HL-60 (cell line): Measurements from ENCODE around the gene EGR4.

Experiments
- DNase-seq, 2 experiments: peaks; one replicate each; pipeline ENCODE4 v3.0.0-alpha.2; 2010 to 2020; ENCODE audit warnings: low read depth in 1 of 2, low spot score in 1 of 2
- H3K27ac ChIP-seq: fragments of 250-450 bp; sonication (Bioruptor Pico); replicated peaks from 2 replicates; pipeline ENCODE4 v1.5.1; 2020; ENCODE audit warnings: mild to moderate bottlenecking, moderate library complexity
- H3K27me3 ChIP-seq: fragments of 250-450 bp; sonication (Bioruptor Pico); 2 replicates; pipeline ENCODE4 v1.5.1; 2021; ENCODE audit warnings: mild to moderate bottlenecking, moderate library complexity; ENCODE audit not compliant: insufficient read depth, poor library complexity, severe bottlenecking
- H3K4me3 ChIP-seq: replicated peaks from 2 replicates; pipeline ENCODE4 v1.5.1; 2011; ENCODE audit warnings: mild to moderate bottlenecking, control low read depth, low read length; ENCODE audit not compliant: insufficient read depth
- CTCF ChIP-seq: IDR thresholded peaks from one replicate; pipeline ENCODE4 v1.5.1; 2011; ENCODE audit warnings: low read length, control low read depth, inconsistent platforms; ENCODE audit not compliant: insufficient read depth
- GABPA ChIP-seq: IDR thresholded peaks from 2 replicates; pipeline ENCODE4 v1.6.1; 2012; ENCODE audit warnings: low read depth
- POLR2AphosphoS5 ChIP-seq: IDR thresholded peaks from 2 replicates; pipeline ENCODE4 v1.6.1; 2012; ENCODE audit warnings: low read depth
- REST ChIP-seq: IDR thresholded peaks from 2 replicates; pipeline ENCODE4 v1.6.1; 2012; ENCODE audit warnings: low read depth; ENCODE audit not compliant: insufficient replicate concordance
- SPI1 ChIP-seq: IDR thresholded peaks from 2 replicates; pipeline ENCODE4 v1.6.1; 2012; ENCODE audit warnings: low read depth, mild to moderate bottlenecking, borderline replicate concordance

Gene EGR4

GRCh38 chr2:73259276-73259675, 34.1 kb downstream of the EGR4 start:
- TF ChIP-seq POLR2AphosphoS5 (no peak), SPI1 (no peak), REST (no peak), CTCF (no peak), GABPA (no peak)
- Histone ChIP-seq H3K27ac (no peak overlapping the region), H3K27me3 (no peaks in the 10 kb centered on the region), H3K4me3 (no peak overlapping the region)
- no peak for DNase-seq

- Histone ChIP-seq H3K27me3 (no peaks in the 10 kb centered on the region), H3K27ac (no peak overlapping the region), H3K4me3 (no peak overlapping the region)
- no peak for TF ChIP-seq CTCF
- no peak for TF ChIP-seq GABPA
- TF ChIP-seq POLR2AphosphoS5: no peak
- no peak for TF ChIP-seq SPI1
- no peak for DNase-seq
Observed at GRCh38 chr2:73258913-73259215, 34.5 kb downstream of the EGR4 start.

GRCh38 chr2:73258186-73258912, 35.0 kb downstream of the EGR4 start:
- no peak overlapping the region for H3K4me3 ChIP-seq
- no peak for DNase-seq
- no peak overlapping the region for H3K27ac ChIP-seq
- TF ChIP-seq POLR2AphosphoS5 (no peak), GABPA (no peak), CTCF (no peak), REST (no peak), SPI1 (no peak)
- no peaks in the 10 kb centered on the region for H3K27me3 ChIP-seq
